Germinal center (tissue), 1 donor: Measurements from ENCODE around the gene MSRB3.
A peak's percentile ranks its signal among the peaks of the same experiment; 100 is the strongest.
"Not testable (repeated sequence)": the region's sequence is repeated elsewhere in the genome, so short reads cannot be mapped to it uniquely, and the experiment has no call there.

Source experiments
- DNase-seq: peaks from one replicate; pipeline ENCODE4 v3.0.0; 2012; ENCODE audit warnings: mixed read lengths, low spot score

Gene MSRB3

GRCh38 chr12:65278576-65279368, at the start of gene MSRB3:
MSRB3 (plus strand) TSS chr12:65278683; CDS start chr12:65308580, 29,897 bp downstream.
- peak; percentile 40 for DNase-seq

- no peak for DNase-seq
Measured at GRCh38 chr12:65229441-65229840, 49.0 kb upstream of the MSRB3 start.

DNA sequence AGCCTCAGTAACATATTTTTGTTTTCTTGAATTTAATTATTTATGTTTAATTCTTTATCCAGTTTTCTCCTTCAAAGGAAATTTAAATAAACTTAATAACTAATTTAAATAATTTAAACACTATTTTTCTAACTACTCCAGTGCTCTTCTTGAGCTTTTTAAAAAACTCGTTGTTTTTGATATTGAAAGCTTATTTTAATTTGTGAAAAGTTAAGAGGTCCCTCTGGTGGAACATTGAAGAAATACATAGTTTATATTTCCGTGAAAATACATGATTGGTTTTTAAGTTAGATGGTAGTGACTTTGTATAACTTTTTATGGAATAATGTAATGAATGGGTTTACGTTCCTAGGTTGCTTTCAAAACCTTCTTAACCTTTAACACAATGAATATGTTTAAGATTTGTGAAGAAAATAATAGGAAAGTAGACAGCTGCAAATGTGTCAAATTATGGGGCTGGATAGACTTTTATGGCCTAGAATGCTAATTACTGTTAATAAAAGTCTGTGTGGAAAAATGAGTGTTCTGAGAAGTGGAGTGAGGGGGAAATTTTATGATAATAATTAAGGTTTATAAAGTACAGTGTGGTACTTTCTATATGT, 45.9 kb upstream of the MSRB3 start:
- peak; percentile 12 for DNase-seq

DNA sequence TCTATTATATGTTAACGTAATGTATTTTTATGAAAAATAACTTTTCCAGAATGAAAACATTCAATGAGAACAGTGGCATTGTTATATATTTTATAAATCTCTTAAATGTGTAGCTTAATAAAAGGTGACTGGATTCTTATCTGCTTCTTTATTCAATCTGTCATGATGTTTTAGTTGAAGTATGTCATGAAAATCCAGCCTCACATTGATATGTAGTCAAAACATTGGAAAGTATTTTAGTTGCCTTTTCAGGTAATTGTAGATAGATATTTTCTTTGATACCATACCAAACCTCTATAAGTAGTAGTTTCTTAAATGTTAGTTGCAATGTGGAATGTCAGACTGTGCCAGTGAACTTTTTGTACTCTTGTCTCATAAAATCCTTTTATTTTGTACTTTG, 41.3 kb upstream of the MSRB3 start:
- DNase-seq = no peak

GRCh38 chr12:65238609-65239008, 39.9 kb upstream of the MSRB3 start:
- DNase-seq = no peak

- DNase-seq = no peak
Measured at GRCh38 chr12:65248656-65249633, 29.5 kb upstream of the MSRB3 start.

DNA sequence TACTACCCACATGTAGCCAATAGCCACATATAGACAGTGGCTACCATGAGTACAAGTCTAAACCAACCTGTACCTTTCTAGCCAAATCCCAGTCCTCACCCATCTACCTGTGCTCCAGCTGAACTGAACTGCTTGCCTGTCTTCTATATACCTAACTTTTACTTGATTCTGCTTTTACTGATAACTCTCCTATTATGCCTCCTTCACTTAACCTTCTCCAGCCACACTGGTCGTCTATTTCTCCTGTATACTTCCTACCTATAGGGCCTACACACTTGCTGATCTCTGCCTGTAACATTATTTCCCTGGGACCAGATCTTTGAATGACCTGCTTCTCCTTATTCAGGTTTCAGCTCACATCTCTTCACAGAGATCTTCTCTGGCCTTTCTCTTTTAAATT, 26.0 kb upstream of the MSRB3 start:
- no peak for DNase-seq

DNA sequence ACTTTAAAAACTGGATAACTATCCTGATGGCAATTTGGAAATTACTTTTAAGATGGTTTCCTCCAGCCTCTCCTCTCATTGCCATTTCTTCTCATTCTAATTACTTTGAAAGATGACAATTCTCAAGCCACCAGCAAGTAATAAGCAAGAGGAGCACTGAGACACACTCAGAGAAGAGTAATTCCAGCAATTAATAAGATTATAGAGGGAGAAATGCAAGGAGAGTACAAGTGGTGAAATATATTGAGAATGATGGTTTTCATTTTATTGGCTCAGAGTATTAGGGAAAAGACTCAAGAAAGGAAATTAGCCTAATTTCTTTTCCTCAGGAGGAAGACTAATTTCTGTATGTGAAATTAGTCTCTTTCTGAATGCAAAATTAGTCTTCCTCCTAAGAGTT, 20.5 kb upstream of the MSRB3 start:
- no peak for DNase-seq

GRCh38 chr12:65259501-65259900, 19.0 kb upstream of the MSRB3 start:
- DNase-seq = no peak

- DNase-seq = no peak
Measured at GRCh38 chr12:65263777-65264176, 14.7 kb upstream of the MSRB3 start.

GRCh38 chr12:65266408-65266807, 12.1 kb upstream of the MSRB3 start:
- DNase-seq = no peak

DNA sequence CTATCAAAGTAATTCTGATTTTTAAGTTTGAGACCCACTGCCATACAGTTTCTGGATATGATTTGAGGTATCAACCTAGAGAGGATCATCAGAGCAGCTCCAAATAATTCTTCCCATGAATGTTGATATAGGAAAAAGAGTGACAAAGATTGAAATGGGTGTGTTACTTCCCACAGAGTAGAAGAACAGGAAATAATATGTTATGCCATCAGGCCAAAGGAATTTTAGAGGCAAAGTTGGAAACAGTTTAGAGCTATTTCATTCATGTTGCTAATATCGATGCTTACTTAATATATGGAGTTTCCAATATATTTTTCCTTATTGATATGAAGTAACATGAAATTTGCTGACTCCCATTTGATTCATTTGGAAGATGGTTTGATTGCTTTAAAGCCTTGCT, 8.9 kb upstream of the MSRB3 start:
- no peak for DNase-seq

GRCh38 chr12:65274602-65275272, 3.7 kb upstream of the MSRB3 start:
- DNase-seq = no peak

DNA sequence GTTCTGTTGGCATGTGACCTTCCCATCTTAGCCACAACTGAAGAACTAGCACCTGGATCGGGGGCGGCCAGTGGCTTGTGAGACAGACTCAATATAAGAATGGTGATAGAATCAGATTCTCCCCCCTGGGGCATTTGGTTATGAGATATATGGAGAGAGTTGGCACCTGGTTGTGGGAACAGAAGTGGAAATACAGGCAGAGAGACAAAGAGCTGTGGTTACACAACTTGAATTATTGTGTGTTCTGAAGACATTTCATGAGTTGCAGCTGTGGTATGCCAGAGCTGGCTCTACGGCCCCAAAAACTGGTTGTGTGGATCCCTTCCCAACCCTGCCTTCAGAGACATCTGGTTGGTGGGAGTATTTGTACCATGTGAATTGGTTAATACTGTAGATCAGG, 2.9 kb upstream of the MSRB3 start:
- DNase-seq = no peak

DNA sequence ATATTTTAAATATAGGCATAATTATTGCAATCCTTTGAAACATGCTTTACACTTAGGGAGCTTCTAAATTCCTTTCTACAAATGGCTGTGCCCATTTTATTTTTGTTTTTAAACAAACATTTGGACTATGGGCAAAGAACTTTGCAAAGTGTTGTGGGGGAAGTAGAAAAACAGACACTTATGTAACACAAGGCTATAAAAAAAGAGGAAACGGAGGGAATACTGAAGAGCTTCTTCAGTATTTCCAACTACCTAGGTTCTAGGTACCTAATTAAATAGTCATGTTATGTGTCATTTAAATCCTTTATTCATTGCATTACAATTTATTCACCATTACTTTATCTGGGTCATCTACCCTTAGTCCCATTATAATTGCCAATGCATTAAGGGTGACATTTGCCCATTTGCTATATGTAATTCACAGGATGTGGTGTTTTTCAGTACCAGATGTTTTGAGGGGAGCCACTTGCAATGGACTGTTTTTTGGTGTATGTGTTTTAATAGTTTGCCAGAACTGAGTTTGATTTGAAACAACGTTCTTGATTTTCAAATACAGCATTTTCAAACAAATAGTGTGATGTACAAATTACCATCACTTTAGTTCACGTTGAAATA, 1.5 kb upstream of the MSRB3 start:
- no peak for DNase-seq

GRCh38 chr12:65277994-65278575, 398 bp upstream of the MSRB3 start:
- no peak for DNase-seq

DNA sequence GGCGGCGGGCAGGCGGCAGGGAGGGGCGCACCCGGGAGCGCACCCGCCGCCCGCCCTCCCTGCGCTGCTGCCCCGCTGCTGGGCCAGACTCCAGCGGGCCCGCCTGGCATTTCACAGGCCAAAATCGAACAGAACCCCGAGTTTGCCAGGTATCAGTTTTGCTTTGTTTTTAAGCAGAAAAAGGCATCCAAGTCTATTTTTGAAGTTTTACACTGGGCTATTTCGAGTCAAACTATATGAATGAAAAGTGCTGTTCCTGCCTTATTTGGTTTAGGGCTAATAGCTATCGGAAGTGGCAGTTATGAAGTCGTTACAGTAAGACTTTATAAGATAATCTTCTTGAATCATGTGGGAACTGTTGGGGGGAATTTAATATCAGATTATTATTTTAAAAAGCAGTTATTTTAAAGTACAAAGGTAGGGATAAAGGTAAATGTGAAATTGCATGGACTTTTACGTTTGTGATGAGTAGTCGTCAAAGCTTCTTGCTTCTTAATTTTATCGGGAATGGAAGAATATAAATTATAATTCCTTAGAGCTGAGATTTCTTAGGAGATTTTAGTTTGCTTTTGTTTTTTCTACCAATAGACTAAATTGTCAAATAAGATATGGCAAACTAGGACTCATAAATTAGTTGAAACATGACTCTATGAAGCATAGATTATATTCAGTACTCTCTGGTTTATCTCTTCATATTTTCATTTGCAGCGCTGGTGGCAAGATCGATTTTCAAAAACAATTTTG, 1.1 kb downstream of the MSRB3 start:
- peak; percentile 27 for DNase-seq

- DNase-seq = no peak
Measured at GRCh38 chr12:65280306-65280705, 1.8 kb downstream of the MSRB3 start.

DNA sequence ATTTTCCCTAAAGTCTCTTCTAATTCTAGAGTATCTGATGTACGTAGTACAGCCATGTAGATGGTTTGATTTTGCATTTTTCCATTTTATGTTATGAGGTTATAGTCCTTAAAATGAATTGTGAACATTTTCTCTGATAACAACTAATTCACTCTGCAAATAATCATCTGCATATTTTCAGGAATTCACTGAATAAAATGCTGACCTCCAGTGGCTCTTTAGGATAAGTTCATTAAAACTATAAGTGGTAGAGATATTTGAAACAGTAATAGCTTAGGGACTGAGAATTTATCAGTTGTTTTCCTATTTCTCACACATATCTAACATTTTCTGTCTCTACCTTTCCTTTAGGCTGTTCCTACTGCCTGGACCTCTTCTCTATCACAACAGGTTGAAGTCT, 4.4 kb downstream of the MSRB3 start:
- DNase-seq = no peak

DNA sequence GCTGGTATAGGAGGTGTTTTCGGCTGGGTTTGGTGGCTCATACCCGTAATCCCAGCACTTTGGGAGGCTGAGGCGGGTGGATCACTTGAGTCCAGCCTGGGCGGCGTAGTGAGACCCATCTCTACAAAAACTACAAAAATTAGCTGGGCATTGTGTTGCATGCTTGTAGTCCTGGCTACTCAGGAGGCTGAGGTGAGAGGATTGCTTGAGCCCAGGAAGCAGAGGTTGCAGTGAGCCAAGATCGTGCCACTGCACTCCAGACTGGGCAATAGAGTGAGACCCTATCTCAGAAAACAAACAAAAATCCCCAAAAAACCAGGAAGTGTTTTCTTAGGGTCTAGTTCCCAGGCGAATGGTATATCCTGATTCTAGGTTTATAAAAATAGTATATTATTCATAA, 7.0 kb downstream of the MSRB3 start:
- not testable (repeated sequence) for DNase-seq
